Activated CD8-positive, alpha-beta T cell treated with anti-CD3 and anti-CD28 coated beads for 36 hours (primary cell): Measurements from ENCODE around the gene SUN1. TPM values are rescaled to one million over a fixed set of nuclear protein-coding genes. Genes with fewer than 3 reads are reported as not detected.

Experiments used
- ATAC-seq: fragments of 200-7000 bp; cut with Tn5 transposase; one replicate; pipeline ENCODE4 v1.10.0; 2021; ENCODE audit warnings: mild to moderate bottlenecking, moderate library complexity
- CTCF ChIA-PET: fragments of 350-600 bp; sonication (Branson Sonifier 250); formaldehyde crosslinking; loops from one replicate; lab custom pipeline; 2021; ENCODE audit warnings: antibody characterized with exemption; lab: Charles Lee
- POLR2A ChIA-PET: fragments of 350-600 bp; sonication (Branson Sonifier 250); formaldehyde crosslinking; loops from one replicate; lab custom pipeline; 2021; ENCODE audit warnings: antibody characterized with exemption; lab: Charles Lee
- DNase-seq: peaks from one replicate; pipeline ENCODE4 v3.0.0-alpha.2; 2020
- H3K27ac Mint-ChIP-seq: one replicate; pipeline ENCODE4 v1.8.0; 2021; ENCODE audit warnings: mild to moderate bottlenecking, mixed read lengths
- H3K27me3 Mint-ChIP-seq: one replicate; pipeline ENCODE4 v1.8.0; 2021; ENCODE audit warnings: mixed read lengths
- H3K36me3 Mint-ChIP-seq: one replicate; pipeline ENCODE4 v1.8.0; 2021; ENCODE audit warnings: low read depth, mixed read lengths
- H3K4me1 Mint-ChIP-seq: one replicate; pipeline ENCODE4 v1.8.0; 2021; ENCODE audit warnings: low read depth, mixed read lengths
- H3K4me3 Mint-ChIP-seq: one replicate; pipeline ENCODE4 v1.8.0; 2021; ENCODE audit warnings: mild to moderate bottlenecking, moderate library complexity, mixed read lengths
- H3K9me3 Mint-ChIP-seq: one replicate; pipeline ENCODE4 v1.8.0; 2021; ENCODE audit warnings: mixed read lengths
- intact Hi-C: fragments of 100-400 bp; cut with micrococcal nuclease; formaldehyde crosslinking; loops from one replicate; pipeline ENCODE4 v1.10.0; 2022
- total RNA-seq, 2 experiments: library from RNA; stranded (reverse); gene quantifications; one replicate each; pipeline ENCODE4 v1.2.3, GENCODE V29; 2021
- TF ChIP-seq, protein P1 (sequence below): fragments of 200-600 bp; IDR thresholded peaks from one replicate; pipeline ENCODE4 v1.8.0; 2022; ENCODE audit warnings: antibody characterized with exemption, mild to moderate bottlenecking

The SUN1 gene
- total RNA-seq, 2 experiments from 2014 or later, result 71.3 to 71.6 TPM

DNA sequence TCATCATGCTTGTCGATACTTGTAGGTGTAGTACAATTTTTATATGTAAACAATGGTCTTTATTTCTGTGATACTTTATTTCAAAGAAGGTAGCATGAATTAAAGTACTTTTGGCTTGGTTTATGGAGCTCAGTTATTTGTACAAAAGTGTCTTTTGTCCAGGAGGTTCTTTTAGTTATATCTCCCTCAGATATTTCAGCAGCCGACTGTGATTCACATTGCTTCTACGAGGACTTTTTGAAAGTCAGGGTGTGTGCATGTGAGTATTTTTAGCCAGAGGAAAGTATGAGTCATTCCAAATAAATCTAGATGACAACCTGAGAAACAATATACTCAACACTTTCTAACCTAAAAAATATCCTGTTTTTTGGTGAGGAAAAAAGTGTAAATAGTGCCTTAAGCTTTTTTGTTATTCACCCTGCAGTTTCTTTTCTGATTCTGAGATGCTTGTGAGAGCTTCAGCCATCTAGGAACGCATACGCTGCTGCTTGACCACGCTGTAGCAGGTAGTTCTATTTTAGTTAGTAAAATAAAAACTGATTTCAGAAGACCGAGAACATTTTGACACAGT is 595 bp upstream of the SUN1 start:
- CTCF ChIA-PET, result interaction anchor here (0.6 to 4.5 kb wide), 7 partner anchors 13 to 545 kb away, joined by 3 to 25 read pairs (median 5); no protein-coding TSS in a partner anchor
- Mint-ChIP-seq H3K27me3 (no peaks in the 10 kb centered on the region), H3K4me1 (peaks cover 56% of the 10 kb centered on the region), H3K4me3 (peak overlapping the region; percentile 65), H3K27ac (peak overlapping the region; percentile 98), H3K36me3 (peaks cover 9% of the 10 kb centered on the region), H3K9me3 (no peaks in the 10 kb centered on the region)
- POLR2A ChIA-PET, result interaction anchor here (0.6 to 1.5 kb wide), 9 partner anchors 8 to 673 kb away, joined by 3 to 14 read pairs (median 3); no protein-coding TSS in a partner anchor
- ATAC-seq (peak; percentile 65), DNase-seq (peak; percentile 41)
- TF ChIP-seq, protein P1, sequence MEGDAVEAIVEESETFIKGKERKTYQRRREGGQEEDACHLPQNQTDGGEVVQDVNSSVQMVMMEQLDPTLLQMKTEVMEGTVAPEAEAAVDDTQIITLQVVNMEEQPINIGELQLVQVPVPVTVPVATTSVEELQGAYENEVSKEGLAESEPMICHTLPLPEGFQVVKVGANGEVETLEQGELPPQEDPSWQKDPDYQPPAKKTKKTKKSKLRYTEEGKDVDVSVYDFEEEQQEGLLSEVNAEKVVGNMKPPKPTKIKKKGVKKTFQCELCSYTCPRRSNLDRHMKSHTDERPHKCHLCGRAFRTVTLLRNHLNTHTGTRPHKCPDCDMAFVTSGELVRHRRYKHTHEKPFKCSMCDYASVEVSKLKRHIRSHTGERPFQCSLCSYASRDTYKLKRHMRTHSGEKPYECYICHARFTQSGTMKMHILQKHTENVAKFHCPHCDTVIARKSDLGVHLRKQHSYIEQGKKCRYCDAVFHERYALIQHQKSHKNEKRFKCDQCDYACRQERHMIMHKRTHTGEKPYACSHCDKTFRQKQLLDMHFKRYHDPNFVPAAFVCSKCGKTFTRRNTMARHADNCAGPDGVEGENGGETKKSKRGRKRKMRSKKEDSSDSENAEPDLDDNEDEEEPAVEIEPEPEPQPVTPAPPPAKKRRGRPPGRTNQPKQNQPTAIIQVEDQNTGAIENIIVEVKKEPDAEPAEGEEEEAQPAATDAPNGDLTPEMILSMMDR, result no peak
- intact Hi-C loops, result no loop called here

DNA sequence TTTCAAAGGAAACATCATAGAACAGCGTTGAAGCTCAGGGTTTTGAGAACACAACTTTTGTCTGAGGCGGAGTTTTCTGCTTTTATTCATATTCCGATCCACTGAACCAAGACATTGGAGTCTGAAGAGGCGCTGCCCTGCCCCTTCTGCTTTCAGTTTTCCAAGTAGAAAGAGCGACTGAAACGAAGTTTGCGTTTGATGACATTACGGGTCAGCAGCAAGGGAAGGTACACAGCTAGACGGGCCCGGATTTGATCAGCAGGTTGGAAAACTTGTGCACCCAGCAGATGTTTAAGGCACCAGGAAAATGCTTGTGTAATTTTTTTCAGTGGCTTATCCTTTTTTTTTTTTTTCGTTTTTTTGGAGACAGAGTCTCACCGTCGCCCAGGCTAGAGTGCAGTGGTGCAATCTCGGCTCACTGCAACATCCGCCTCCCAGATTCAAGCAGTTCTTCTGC is 720 bp downstream of the SUN1 start:
- Mint-ChIP-seq H3K36me3 (peaks cover 11% of the 10 kb centered on the region), H3K4me1 (peaks cover 58% of the 10 kb centered on the region), H3K9me3 (no peaks in the 10 kb centered on the region), H3K27ac (peak overlapping the region; percentile 98), H3K27me3 (no peaks in the 10 kb centered on the region), H3K4me3 (peak overlapping the region; percentile 65)
- ChIA-PET POLR2A (interaction anchor here (0.6 to 1.2 kb wide), 2 partner anchors 16 to 146 kb away, joined by 3 read pairs; no protein-coding TSS in a partner anchor), CTCF (interaction anchor here (1.8 to 4.5 kb wide), 3 partner anchors 14 to 47 kb away, joined by 5 to 25 read pairs (median 6); no protein-coding TSS in a partner anchor)
- intact Hi-C loops, result no loop called here
- TF ChIP-seq, protein P1, result no peak
- DNase-seq, result no peak
- ATAC-seq, result no peak

DNA sequence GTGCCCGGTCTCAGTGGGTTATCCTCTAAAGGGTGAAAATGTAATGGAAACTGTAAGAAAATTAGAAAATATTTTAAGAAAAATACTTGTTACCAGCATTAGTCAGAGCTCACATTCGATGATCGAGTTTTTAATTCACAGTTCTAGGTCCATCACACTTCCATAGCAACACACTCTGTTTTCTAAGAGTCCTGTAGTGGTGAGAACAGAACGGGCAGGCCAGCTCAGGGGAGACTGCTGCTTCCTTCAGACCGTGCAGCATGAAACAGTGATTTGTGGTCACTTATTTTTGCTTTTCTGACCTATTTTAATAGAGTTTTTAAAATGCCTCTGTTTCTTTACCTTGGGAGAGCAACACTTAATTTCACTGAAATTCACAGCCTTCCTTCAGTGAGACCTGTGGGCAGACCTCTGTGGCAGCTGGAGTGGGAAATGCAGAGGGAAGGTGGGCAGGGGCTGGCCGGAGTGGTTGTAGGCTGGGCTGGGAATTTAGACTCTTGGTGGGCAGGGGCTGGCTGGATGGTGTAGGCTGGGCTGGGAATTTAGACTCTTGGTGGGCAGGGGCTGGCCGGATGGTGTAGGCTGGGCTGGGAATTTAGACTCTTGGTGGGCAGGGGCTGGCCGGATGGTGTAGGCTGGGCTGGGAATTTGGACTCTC is 1.5 kb downstream of the SUN1 start:
- intact Hi-C loops, result no loop called here
- H3K4me1 Mint-ChIP-seq, result peaks cover 57% of the 10 kb centered on the region
- no peak for ATAC-seq
- no peaks in the 10 kb centered on the region for H3K9me3 Mint-ChIP-seq
- no peak overlapping the region for H3K4me3 Mint-ChIP-seq
- TF ChIP-seq, protein P1, result no peak
- H3K27ac Mint-ChIP-seq, result peak overlapping the region; percentile 49
- CTCF ChIA-PET, result interaction anchor here (4.5 kb wide), 1 partner anchor 39 kb away, joined by 25 read pairs; no protein-coding TSS in a partner anchor
- no peak for DNase-seq
- peaks cover 11% of the 10 kb centered on the region for H3K36me3 Mint-ChIP-seq
- POLR2A ChIA-PET, result interaction anchor here (1.2 kb wide), 1 partner anchor 17 kb away, joined by 3 read pairs; no protein-coding TSS in a partner anchor
- H3K27me3 Mint-ChIP-seq, result no peaks in the 10 kb centered on the region

DNA sequence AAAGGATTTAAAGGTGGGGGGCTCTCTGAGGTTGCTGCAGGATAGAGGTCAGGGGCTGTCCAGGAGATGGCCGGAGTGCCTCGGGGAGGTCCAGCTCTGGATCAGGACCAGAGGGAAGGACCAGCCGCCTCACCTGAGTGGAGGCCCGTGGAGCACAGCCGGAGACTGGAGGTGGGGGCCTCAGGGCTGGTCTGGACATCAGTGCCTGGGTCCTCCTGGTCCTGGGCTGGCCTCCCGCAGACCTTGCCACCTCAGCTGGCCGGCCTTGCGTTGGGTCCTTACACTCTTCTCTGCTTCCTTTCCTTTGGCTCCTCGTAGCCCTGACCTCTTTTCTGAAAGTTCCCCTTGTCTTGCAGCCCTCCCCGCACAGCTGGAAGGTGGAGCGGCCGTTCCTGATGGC is 2.0 kb downstream of the SUN1 start:
- intact Hi-C loops, result no loop called here
- Mint-ChIP-seq H3K9me3 (no peaks in the 10 kb centered on the region), H3K27me3 (no peaks in the 10 kb centered on the region), H3K4me3 (no peak overlapping the region), H3K36me3 (peaks cover 13% of the 10 kb centered on the region), H3K27ac (no peak overlapping the region), H3K4me1 (peaks cover 52% of the 10 kb centered on the region)
- DNase-seq, result no peak
- CTCF ChIA-PET, result interaction anchor here (4.5 kb wide), 1 partner anchor 39 kb away, joined by 25 read pairs; no protein-coding TSS in a partner anchor
- POLR2A ChIA-PET, result no interaction called here
- TF ChIP-seq, protein P1, result no peak
- no peak for ATAC-seq
